HEK293 (cell line): ENCODE measurements around the gene OR6B2.

Experiments used
- CTCF ChIA-PET: fragments of 350-600 bp; formaldehyde crosslinking; extraction: SDS; loops from one replicate; lab custom pipeline; 2021; ENCODE audit warnings: antibody characterized with exemption; lab: Yijun Ruan, JAX
- POLR2A ChIA-PET: fragments of 300-600 bp; formaldehyde crosslinking; extraction: SDS; loops from one replicate; lab custom pipeline; 2020; ENCODE audit warnings: antibody characterized with exemption, inconsistent platforms; lab: Yijun Ruan, JAX
- H3K27ac ChIP-seq: fragments of 200-500 bp; sonication (Bioruptor generic); 2 replicates; pipeline ENCODE4 v1.5.1; 2014; ENCODE audit warnings: low read depth, low read length, control low read depth, inconsistent platforms; ENCODE audit errors: extremely low read depth
- H3K36me3 ChIP-seq, 2 experiments: fragments of 200-500 bp in 1 of 2; sonication (Bioruptor generic) in 1 of 2; 1 replicate in 1 of 2; 2 replicates in 1 of 2; pipeline ENCODE4 v1.5.1; 2014 to 2017; ENCODE audit warnings: inconsistent platforms in 2 of 2, low read length in 2 of 2; ENCODE audit not compliant: control insufficient read depth in 2 of 2, insufficient read depth in 1 of 2
- H3K4me1 ChIP-seq: fragments of 200-500 bp; sonication (Bioruptor generic); 2 replicates; pipeline ENCODE4 v1.5.1; 2014; ENCODE audit warnings: mild to moderate bottlenecking, low read length, inconsistent platforms; ENCODE audit not compliant: control insufficient read depth, insufficient read depth
- H3K4me3 ChIP-seq: 2 replicates; pipeline ENCODE4 v1.5.1; 2011; ENCODE audit warnings: low read depth, mild to moderate bottlenecking, control low read depth, low read length, moderate library complexity
- H3K9me3 ChIP-seq: fragments of 200-500 bp; sonication (Bioruptor generic); 2 replicates; pipeline ENCODE4 v1.5.1; 2014; ENCODE audit warnings: low read depth, low read length, inconsistent platforms; ENCODE audit not compliant: control insufficient read depth, insufficient read depth
- MYNN ChIP-seq: fragments of 450-650 bp; formaldehyde crosslinking; IDR thresholded peaks from 2 replicates; pipeline ENCODE4 v1.5.1; 2016; ENCODE audit warnings: missing biosample characterization, missing genetic modification characterization, borderline replicate concordance
- MZF1 ChIP-seq: fragments of 450-650 bp; formaldehyde crosslinking; IDR thresholded peaks from 2 replicates; pipeline ENCODE4 v1.5.1; 2017; ENCODE audit warnings: missing biosample characterization, missing genetic modification characterization, borderline replicate concordance
- YY2 ChIP-seq: fragments of 450-650 bp; formaldehyde crosslinking; IDR thresholded peaks from 2 replicates; pipeline ENCODE4 v1.5.1; 2016; ENCODE audit warnings: missing biosample characterization, missing genetic modification characterization
- ZFP3 ChIP-seq: fragments of 450-650 bp; formaldehyde crosslinking; IDR thresholded peaks from 2 replicates; pipeline ENCODE4 v1.5.1; 2016; ENCODE audit warnings: low read depth, missing biosample characterization, missing genetic modification characterization
- ZNF16 ChIP-seq: fragments of 450-650 bp; formaldehyde crosslinking; IDR thresholded peaks from 2 replicates; pipeline ENCODE4 v1.5.1; 2016; ENCODE audit warnings: low read depth, missing biosample characterization, missing genetic modification characterization
- ZNF174 ChIP-seq: fragments of 450-650 bp; formaldehyde crosslinking; IDR thresholded peaks from 2 replicates; pipeline ENCODE4 v1.5.0; 2017; ENCODE audit warnings: missing biosample characterization, mild to moderate bottlenecking, missing genetic modification characterization
- ZNF311 ChIP-seq: fragments of 450-650 bp; formaldehyde crosslinking; IDR thresholded peaks from 2 replicates; pipeline ENCODE4 v1.5.1; 2017; ENCODE audit warnings: missing biosample characterization, missing genetic modification characterization, borderline replicate concordance
- ZNF549 ChIP-seq: fragments of 450-650 bp; IDR thresholded peaks from 2 replicates; pipeline ENCODE4 v1.5.1; 2018; ENCODE audit warnings: missing biosample characterization, missing genetic modification characterization, mild to moderate bottlenecking, inconsistent platforms, moderate library complexity
- ZNF558 ChIP-seq: fragments of 450-650 bp; formaldehyde crosslinking; IDR thresholded peaks from 2 replicates; pipeline ENCODE4 v1.5.1; 2016; ENCODE audit warnings: missing biosample characterization, missing genetic modification characterization
- ZNF585B ChIP-seq: fragments of 450-650 bp; formaldehyde crosslinking; IDR thresholded peaks from 2 replicates; pipeline ENCODE4 v1.5.1; 2016; ENCODE audit warnings: missing biosample characterization, missing genetic modification characterization
- ZNF621 ChIP-seq: fragments of 450-650 bp; formaldehyde crosslinking; IDR thresholded peaks from 2 replicates; pipeline ENCODE4 v1.5.1; 2017; ENCODE audit warnings: missing biosample characterization, missing genetic modification characterization
- ZNF623 ChIP-seq: fragments of 450-650 bp; formaldehyde crosslinking; IDR thresholded peaks from 2 replicates; pipeline ENCODE4 v1.5.1; 2016; ENCODE audit warnings: missing biosample characterization, missing genetic modification characterization
- ZNF701 ChIP-seq: fragments of 450-650 bp; formaldehyde crosslinking; IDR thresholded peaks from 2 replicates; pipeline ENCODE4 v1.5.1; 2016; ENCODE audit warnings: missing biosample characterization, missing genetic modification characterization
- ZNF707 ChIP-seq: fragments of 450-650 bp; formaldehyde crosslinking; IDR thresholded peaks from 2 replicates; pipeline ENCODE4 v1.5.1; 2016; ENCODE audit warnings: missing biosample characterization, missing genetic modification characterization
- ZNF785 ChIP-seq: fragments of 450-650 bp; formaldehyde crosslinking; IDR thresholded peaks from 2 replicates; pipeline ENCODE4 v1.5.1; 2016; ENCODE audit warnings: missing biosample characterization, missing genetic modification characterization
- TF ChIP-seq, protein P1 (sequence below): fragments of 450-650 bp; formaldehyde crosslinking; IDR thresholded peaks from 2 replicates; pipeline ENCODE4 v1.5.1; 2016; ENCODE audit warnings: missing biosample characterization, missing genetic modification characterization
- TF ChIP-seq, protein P2 (sequence below): fragments of 450-650 bp; formaldehyde crosslinking; IDR thresholded peaks from 2 replicates; pipeline ENCODE4 v1.5.1; 2016; ENCODE audit warnings: missing biosample characterization, missing genetic modification characterization
- TF ChIP-seq, protein P3 (sequence below): fragments of 450-650 bp; formaldehyde crosslinking; IDR thresholded peaks from 2 replicates; pipeline ENCODE4 v1.5.1; 2016; ENCODE audit warnings: missing biosample characterization, missing genetic modification characterization
- TF ChIP-seq, protein P4 (sequence below): fragments of 450-650 bp; formaldehyde crosslinking; IDR thresholded peaks from 2 replicates; pipeline ENCODE4 v1.5.1; 2017; ENCODE audit warnings: missing biosample characterization, missing genetic modification characterization
- TF ChIP-seq, protein P5 (sequence below): fragments of 450-650 bp; formaldehyde crosslinking; IDR thresholded peaks from 2 replicates; pipeline ENCODE4 v1.5.1; 2017; ENCODE audit warnings: missing biosample characterization, missing genetic modification characterization
- TF ChIP-seq, protein P6 (sequence below): fragments of 450-650 bp; formaldehyde crosslinking; IDR thresholded peaks from 2 replicates; pipeline ENCODE4 v1.5.1; 2016; ENCODE audit warnings: missing biosample characterization, missing genetic modification characterization
- TF ChIP-seq, protein P7 (sequence below): fragments of 450-650 bp; formaldehyde crosslinking; IDR thresholded peaks from 2 replicates; pipeline ENCODE4 v1.5.1; 2016; ENCODE audit warnings: missing biosample characterization, missing genetic modification characterization

OR6B2 gene

DNA sequence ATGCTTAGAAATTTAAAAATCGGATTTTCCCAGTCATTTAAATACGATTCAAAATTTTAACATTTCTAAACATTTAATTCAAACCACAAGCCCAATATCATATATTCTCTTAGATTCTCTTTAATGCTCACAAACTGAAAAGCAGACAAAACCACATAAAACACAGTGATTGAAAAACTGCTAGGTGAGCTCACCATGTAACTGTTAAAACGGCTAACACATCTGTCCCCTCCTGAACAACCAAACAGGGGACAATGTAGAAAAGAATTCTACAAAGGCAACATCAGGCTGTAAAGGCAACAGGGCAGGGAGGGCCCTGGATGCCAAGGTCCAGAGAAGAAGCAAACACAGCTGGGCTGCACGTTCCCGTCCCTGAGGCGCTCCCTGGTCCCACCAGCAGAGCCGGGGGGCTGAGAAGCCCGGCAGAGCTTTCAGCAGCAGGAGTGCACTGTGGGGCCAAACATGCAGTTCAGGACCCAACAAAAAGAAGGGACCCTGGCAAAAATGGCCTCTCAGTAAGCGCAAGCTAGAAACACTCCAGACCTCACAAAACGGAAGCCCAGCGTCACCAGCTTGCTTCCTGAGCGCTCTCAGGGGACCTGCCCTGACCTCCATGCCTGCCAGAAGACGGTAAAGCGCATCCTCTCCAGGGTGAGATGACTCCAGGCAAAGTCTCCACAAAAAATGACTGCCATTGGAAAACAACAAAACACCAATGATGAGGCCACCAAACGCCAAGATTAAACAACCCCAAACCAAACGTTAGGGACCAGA lies 45.6 kb downstream of the OR6B2 start (continued):
- TF ChIP-seq ZFP3 (tag by site-specific recombination) (no peak), YY2 (tag by site-specific recombination) (no peak), ZNF549 (no peak), ZNF16 (tag by site-specific recombination) (no peak), ZNF585B (tag by site-specific recombination) (no peak), ZNF707 (tag by site-specific recombination) (no peak)
- TF ChIP-seq, protein P1, sequence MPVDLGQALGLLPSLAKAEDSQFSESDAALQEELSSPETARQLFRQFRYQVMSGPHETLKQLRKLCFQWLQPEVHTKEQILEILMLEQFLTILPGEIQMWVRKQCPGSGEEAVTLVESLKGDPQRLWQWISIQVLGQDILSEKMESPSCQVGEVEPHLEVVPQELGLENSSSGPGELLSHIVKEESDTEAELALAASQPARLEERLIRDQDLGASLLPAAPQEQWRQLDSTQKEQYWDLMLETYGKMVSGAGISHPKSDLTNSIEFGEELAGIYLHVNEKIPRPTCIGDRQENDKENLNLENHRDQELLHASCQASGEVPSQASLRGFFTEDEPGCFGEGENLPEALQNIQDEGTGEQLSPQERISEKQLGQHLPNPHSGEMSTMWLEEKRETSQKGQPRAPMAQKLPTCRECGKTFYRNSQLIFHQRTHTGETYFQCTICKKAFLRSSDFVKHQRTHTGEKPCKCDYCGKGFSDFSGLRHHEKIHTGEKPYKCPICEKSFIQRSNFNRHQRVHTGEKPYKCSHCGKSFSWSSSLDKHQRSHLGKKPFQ (tag by site-specific recombination) = no peak

DNA sequence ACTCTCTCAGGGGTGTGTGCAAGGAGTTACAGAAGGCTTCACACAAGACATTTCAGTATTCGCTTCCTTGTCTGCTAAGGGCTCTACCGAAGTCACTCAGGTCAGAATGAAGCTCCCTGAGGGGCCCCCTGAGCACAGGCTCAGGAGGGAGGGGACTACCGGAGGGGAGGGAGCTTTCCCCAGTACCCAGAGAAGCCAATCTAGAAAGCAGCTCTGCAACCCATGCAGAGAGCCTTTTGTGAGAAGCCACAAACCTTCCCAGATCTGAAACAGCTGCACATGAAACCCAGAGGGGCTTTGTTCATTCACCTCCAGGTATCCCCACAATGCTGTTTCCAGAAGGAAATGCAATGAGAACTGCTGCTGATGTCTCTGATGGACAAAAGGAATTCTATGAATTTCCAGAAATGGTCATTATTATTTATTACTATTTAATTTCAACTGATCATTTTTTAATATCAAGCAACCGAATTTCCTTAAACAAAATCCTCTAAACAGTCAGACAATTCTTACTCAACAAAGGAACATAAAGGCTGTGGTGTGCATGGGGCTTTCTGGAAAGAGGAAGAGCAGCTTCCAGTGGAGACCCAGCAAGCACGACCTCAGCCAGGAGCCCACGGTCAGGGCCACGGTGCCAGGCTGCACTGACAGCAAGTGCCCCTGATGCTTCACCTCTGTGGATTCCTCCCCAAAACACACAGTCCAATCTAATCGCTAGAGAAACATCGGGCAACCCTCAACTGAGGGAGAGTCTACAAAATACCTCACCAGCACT lies 47.0 kb downstream of the OR6B2 start:
- POLR2A ChIA-PET = no interaction called here
- no peak overlapping the region for H3K27ac ChIP-seq
- TF ChIP-seq, protein P2, sequence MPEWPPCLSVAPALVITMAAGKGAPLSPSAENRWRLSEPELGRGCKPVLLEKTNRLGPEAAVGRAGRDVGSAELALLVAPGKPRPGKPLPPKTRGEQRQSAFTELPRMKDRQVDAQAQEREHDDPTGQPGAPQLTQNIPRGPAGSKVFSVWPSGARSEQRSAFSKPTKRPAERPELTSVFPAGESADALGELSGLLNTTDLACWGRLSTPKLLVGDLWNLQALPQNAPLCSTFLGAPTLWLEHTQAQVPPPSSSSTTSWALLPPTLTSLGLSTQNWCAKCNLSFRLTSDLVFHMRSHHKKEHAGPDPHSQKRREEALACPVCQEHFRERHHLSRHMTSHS (tag by site-specific recombination) = no peak
- TF ChIP-seq, protein P3, sequence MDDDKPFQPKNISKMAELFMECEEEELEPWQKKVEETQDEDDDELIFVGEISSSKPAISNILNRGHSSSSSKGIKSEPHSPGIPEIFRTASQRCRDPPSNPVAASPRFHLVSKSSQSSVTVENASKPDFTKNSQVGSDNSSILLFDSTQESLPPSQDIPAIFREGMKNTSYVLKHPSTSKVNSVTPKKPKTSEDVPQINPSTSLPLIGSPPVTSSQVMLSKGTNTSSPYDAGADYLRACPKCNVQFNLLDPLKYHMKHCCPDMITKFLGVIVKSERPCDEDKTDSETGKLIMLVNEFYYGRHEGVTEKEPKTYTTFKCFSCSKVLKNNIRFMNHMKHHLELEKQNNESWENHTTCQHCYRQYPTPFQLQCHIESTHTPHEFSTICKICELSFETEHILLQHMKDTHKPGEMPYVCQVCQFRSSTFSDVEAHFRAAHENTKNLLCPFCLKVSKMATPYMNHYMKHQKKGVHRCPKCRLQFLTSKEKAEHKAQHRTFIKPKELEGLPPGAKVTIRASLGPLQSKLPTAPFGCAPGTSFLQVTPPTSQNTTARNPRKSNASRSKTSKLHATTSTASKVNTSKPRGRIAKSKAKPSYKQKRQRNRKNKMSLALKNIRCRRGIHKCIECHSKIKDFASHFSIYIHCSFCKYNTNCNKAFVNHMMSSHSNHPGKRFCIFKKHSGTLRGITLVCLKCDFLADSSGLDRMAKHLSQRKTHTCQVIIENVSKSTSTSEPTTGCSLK (tag by site-specific recombination) = no peak
- TF ChIP-seq ZNF558 (tag by site-specific recombination) (no peak), ZNF621 (tag by site-specific recombination) (no peak), ZNF623 (tag by site-specific recombination) (no peak), ZNF174 (no peak), ZNF311 (no peak), MZF1 (tag by site-specific recombination) (no peak), ZNF785 (tag by site-specific recombination) (no peak), MYNN (tag by site-specific recombination) (no peak), ZNF701 (tag by site-specific recombination) (no peak)
- TF ChIP-seq, protein P4, sequence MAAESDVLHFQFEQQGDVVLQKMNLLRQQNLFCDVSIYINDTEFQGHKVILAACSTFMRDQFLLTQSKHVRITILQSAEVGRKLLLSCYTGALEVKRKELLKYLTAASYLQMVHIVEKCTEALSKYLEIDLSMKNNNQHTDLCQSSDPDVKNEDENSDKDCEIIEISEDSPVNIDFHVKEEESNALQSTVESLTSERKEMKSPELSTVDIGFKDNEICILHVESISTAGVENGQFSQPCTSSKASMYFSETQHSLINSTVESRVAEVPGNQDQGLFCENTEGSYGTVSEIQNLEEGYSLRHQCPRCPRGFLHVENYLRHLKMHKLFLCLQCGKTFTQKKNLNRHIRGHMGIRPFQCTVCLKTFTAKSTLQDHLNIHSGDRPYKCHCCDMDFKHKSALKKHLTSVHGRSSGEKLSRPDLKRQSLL = no peak
- TF ChIP-seq, protein P5, sequence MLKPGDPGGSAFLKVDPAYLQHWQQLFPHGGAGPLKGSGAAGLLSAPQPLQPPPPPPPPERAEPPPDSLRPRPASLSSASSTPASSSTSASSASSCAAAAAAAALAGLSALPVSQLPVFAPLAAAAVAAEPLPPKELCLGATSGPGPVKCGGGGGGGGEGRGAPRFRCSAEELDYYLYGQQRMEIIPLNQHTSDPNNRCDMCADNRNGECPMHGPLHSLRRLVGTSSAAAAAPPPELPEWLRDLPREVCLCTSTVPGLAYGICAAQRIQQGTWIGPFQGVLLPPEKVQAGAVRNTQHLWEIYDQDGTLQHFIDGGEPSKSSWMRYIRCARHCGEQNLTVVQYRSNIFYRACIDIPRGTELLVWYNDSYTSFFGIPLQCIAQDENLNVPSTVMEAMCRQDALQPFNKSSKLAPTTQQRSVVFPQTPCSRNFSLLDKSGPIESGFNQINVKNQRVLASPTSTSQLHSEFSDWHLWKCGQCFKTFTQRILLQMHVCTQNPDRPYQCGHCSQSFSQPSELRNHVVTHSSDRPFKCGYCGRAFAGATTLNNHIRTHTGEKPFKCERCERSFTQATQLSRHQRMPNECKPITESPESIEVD (tag by site-specific recombination) = no peak
- TF ChIP-seq, protein P6, sequence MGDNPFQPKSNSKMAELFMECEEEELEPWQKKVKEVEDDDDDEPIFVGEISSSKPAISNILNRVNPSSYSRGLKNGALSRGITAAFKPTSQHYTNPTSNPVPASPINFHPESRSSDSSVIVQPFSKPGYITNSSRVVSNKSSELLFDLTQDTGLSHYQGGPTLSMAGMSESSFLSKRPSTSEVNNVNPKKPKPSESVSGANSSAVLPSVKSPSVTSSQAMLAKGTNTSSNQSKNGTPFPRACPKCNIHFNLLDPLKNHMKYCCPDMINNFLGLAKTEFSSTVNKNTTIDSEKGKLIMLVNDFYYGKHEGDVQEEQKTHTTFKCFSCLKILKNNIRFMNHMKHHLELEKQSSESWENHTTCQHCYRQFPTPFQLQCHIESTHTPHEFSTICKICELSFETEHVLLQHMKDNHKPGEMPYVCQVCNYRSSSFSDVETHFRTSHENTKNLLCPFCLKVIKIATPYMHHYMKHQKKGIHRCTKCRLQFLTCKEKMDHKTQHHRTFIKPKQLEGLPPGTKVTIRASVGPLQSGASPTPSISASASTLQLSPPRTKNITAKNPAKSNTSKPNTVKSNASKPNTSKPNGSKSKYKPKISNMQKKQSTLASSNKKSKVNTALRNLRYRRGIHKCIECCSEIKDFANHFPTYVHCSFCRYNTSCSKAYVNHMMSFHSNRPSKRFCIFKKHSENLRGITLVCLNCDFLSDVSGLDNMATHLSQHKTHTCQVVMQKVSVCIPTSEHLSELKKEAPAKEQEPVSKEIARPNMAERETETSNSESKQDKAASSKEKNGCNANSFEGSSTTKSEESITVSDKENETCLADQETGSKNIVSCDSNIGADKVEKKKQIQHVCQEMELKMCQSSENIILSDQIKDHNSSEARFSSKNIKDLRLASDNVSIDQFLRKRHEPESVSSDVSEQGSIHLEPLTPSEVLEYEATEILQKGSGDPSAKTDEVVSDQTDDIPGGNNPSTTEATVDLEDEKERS (tag by site-specific recombination) = no peak
- TF ChIP-seq, protein P7, sequence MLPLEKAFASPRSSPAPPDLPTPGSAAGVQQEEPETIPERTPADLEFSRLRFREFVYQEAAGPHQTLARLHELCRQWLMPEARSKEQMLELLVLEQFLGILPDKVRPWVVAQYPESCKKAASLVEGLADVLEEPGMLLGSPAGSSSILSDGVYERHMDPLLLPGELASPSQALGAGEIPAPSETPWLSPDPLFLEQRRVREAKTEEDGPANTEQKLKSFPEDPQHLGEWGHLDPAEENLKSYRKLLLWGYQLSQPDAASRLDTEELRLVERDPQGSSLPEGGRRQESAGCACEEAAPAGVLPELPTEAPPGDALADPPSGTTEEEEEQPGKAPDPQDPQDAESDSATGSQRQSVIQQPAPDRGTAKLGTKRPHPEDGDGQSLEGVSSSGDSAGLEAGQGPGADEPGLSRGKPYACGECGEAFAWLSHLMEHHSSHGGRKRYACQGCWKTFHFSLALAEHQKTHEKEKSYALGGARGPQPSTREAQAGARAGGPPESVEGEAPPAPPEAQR (tag by site-specific recombination) = no peak
- H3K36me3 ChIP-seq = peaks cover 24 to 76% of the 10 kb centered on the region in 2 experiments
- H3K9me3 ChIP-seq = no peaks in the 10 kb centered on the region
- CTCF ChIA-PET = interaction anchor here (0.5 to 2.1 kb wide), 3 partner anchors 9 to 49 kb away, joined by 3 to 11 read pairs (median 3); no protein-coding TSS in a partner anchor
- no peak overlapping the region for H3K4me3 ChIP-seq
- no peaks in the 10 kb centered on the region for H3K4me1 ChIP-seq
